Activated CD4-positive, alpha-beta T cell treated with anti-CD3 and anti-CD28 coated beads, Interleukin-2, amount 10 ng/mL, durations not matched to agents 24 days and 14 days (primary cell): Measurements from ENCODE around the gene CYP8B1. TPM values are rescaled to one million over a fixed set of nuclear protein-coding genes. Genes with fewer than 3 reads are reported as not detected.
A peak's percentile ranks its signal among the peaks of the same experiment; 100 is the strongest.
"Not testable (repeated sequence)": the region's sequence is repeated elsewhere in the genome, so short reads cannot be mapped to it uniquely, and the experiment has no call there.

ENCODE experiments used
- DNase-seq: peaks from one replicate; pipeline ENCODE4 v3.0.0; 2022
- H3K27ac Mint-ChIP-seq: one replicate; pipeline ENCODE4 v1.8.0; 2022; ENCODE audit warnings: mild to moderate bottlenecking, mixed read lengths
- H3K27me3 Mint-ChIP-seq: one replicate; pipeline ENCODE4 v1.8.0; 2022; ENCODE audit warnings: mixed read lengths
- H3K36me3 Mint-ChIP-seq: one replicate; pipeline ENCODE4 v1.8.0; 2022; ENCODE audit warnings: low read depth, mild to moderate bottlenecking, mixed read lengths
- H3K4me1 Mint-ChIP-seq: one replicate; pipeline ENCODE4 v1.8.0; 2021; ENCODE audit warnings: mixed read lengths
- H3K4me3 Mint-ChIP-seq: one replicate; pipeline ENCODE4 v1.8.0; 2022; ENCODE audit warnings: mild to moderate bottlenecking, moderate library complexity, mixed read lengths
- H3K9me3 Mint-ChIP-seq: one replicate; pipeline ENCODE4 v1.8.0; 2021; ENCODE audit warnings: mixed read lengths
- intact Hi-C: fragments of 100-400 bp; cut with micrococcal nuclease; formaldehyde crosslinking; loops from one replicate; pipeline ENCODE4 v1.15.1; 2023
- total RNA-seq: library from RNA; stranded (reverse); gene quantifications from 2 replicates; pipeline ENCODE4 v1.2.3, GENCODE V29; 2022

Gene CYP8B1
- total RNA-seq, 1 donor from 2014 or later = not detected

- no peak for DNase-seq
- peaks cover 6% of the 10 kb centered on the region for H3K27me3 Mint-ChIP-seq
- no peak overlapping the region for H3K27ac Mint-ChIP-seq
- H3K36me3 Mint-ChIP-seq = no peaks in the 10 kb centered on the region
- no peak overlapping the region for H3K4me3 Mint-ChIP-seq
- intact Hi-C loops = no loop called here
- H3K4me1 Mint-ChIP-seq = peaks cover 4% of the 10 kb centered on the region
- peaks cover 4% of the 10 kb centered on the region for H3K9me3 Mint-ChIP-seq
Observed at GRCh38 chr3:42895580-42895868, 19.8 kb upstream of the CYP8B1 start.

GRCh38 chr3:42894698-42895579 is 19.3 kb upstream of the CYP8B1 start:
- peaks cover 8% of the 10 kb centered on the region for H3K27me3 Mint-ChIP-seq
- no peak for DNase-seq
- no peak overlapping the region for H3K4me3 Mint-ChIP-seq
- peaks cover 4% of the 10 kb centered on the region for H3K4me1 Mint-ChIP-seq
- intact Hi-C loops = no loop called here
- H3K9me3 Mint-ChIP-seq = peaks cover 4% of the 10 kb centered on the region
- no peaks in the 10 kb centered on the region for H3K36me3 Mint-ChIP-seq
- no peak overlapping the region for H3K27ac Mint-ChIP-seq

- Mint-ChIP-seq H3K36me3 (no peaks in the 10 kb centered on the region), H3K27me3 (peaks cover 13% of the 10 kb centered on the region), H3K4me3 (no peak overlapping the region), H3K27ac (no peak overlapping the region), H3K9me3 (peaks cover 4% of the 10 kb centered on the region), H3K4me1 (peaks cover 4% of the 10 kb centered on the region)
- intact Hi-C loops = no loop called here
- no peak for DNase-seq
Observed at GRCh38 chr3:42892807-42893206, 17.1 kb upstream of the CYP8B1 start.

GRCh38 chr3:42892169-42892568 is 16.5 kb upstream of the CYP8B1 start:
- Mint-ChIP-seq H3K4me1 (peaks cover 4% of the 10 kb centered on the region), H3K36me3 (no peaks in the 10 kb centered on the region), H3K9me3 (no peaks in the 10 kb centered on the region), H3K27me3 (peaks cover 15% of the 10 kb centered on the region), H3K27ac (no peak overlapping the region), H3K4me3 (no peak overlapping the region)
- intact Hi-C loops = no loop called here
- no peak for DNase-seq

- Mint-ChIP-seq H3K4me3 (no peak overlapping the region), H3K9me3 (no peaks in the 10 kb centered on the region), H3K27me3 (peaks cover 17% of the 10 kb centered on the region), H3K36me3 (no peaks in the 10 kb centered on the region), H3K4me1 (peaks cover 4% of the 10 kb centered on the region), H3K27ac (no peak overlapping the region)
- intact Hi-C loops = no loop called here
- no peak for DNase-seq
Observed at GRCh38 chr3:42891042-42891441, 15.4 kb upstream of the CYP8B1 start.

GRCh38 chr3:42887084-42887483 is 11.4 kb upstream of the CYP8B1 start:
- no peak overlapping the region for H3K4me3 Mint-ChIP-seq
- intact Hi-C loops = no loop called here
- H3K9me3 Mint-ChIP-seq = no peaks in the 10 kb centered on the region
- no peaks in the 10 kb centered on the region for H3K36me3 Mint-ChIP-seq
- H3K27ac Mint-ChIP-seq = no peak overlapping the region
- H3K27me3 Mint-ChIP-seq = peaks cover 16% of the 10 kb centered on the region
- no peak for DNase-seq
- H3K4me1 Mint-ChIP-seq = peaks cover 2% of the 10 kb centered on the region

GRCh38 chr3:42886294-42886822 is 10.7 kb upstream of the CYP8B1 start:
- no peaks in the 10 kb centered on the region for H3K36me3 Mint-ChIP-seq
- no peak overlapping the region for H3K27ac Mint-ChIP-seq
- intact Hi-C loops = no loop called here
- H3K9me3 Mint-ChIP-seq = no peaks in the 10 kb centered on the region
- no peak for DNase-seq
- H3K27me3 Mint-ChIP-seq = peaks cover 12% of the 10 kb centered on the region
- H3K4me1 Mint-ChIP-seq = peaks cover 4% of the 10 kb centered on the region
- H3K4me3 Mint-ChIP-seq = no peak overlapping the region

- peaks cover 11% of the 10 kb centered on the region for H3K4me1 Mint-ChIP-seq
- H3K9me3 Mint-ChIP-seq = no peaks in the 10 kb centered on the region
- H3K27me3 Mint-ChIP-seq = peaks cover 14% of the 10 kb centered on the region
- no peak overlapping the region for H3K27ac Mint-ChIP-seq
- no peak for DNase-seq
- no peak overlapping the region for H3K4me3 Mint-ChIP-seq
- no peaks in the 10 kb centered on the region for H3K36me3 Mint-ChIP-seq
- intact Hi-C loops = no loop called here
Observed at GRCh38 chr3:42884324-42884723, 8.6 kb upstream of the CYP8B1 start.

- intact Hi-C loops, H3K4me3 Mint-ChIP-seq, DNase-seq, H3K9me3 Mint-ChIP-seq, H3K27ac Mint-ChIP-seq, H3K36me3 Mint-ChIP-seq: not testable (repeated sequence)
- Mint-ChIP-seq H3K27me3 (peaks cover 11% of the 10 kb centered on the region), H3K4me1 (peaks cover 11% of the 10 kb centered on the region)
Observed at GRCh38 chr3:42883251-42883930, 7.7 kb upstream of the CYP8B1 start.

- peaks cover 12% of the 10 kb centered on the region for H3K27me3 Mint-ChIP-seq
- no peaks in the 10 kb centered on the region for H3K36me3 Mint-ChIP-seq
- no peaks in the 10 kb centered on the region for H3K9me3 Mint-ChIP-seq
- intact Hi-C loops = loop anchor here (1.0 to 2.0 kb wide), 3 partner anchors 50 to 242 kb away; no protein-coding TSS in a partner anchor
- peak overlapping the region; percentile 85 for H3K27ac Mint-ChIP-seq
- H3K4me3 Mint-ChIP-seq = peak overlapping the region; percentile 87
- peak; percentile 96 for DNase-seq
- peaks cover 11% of the 10 kb centered on the region for H3K4me1 Mint-ChIP-seq
Observed at GRCh38 chr3:42880601-42881451, 5.1 kb upstream of the CYP8B1 start.

- no peak overlapping the region for H3K27ac Mint-ChIP-seq
- no peaks in the 10 kb centered on the region for H3K36me3 Mint-ChIP-seq
- H3K4me3 Mint-ChIP-seq = peak overlapping the region; percentile 87
- DNase-seq = no peak
- H3K27me3 Mint-ChIP-seq = peaks cover 12% of the 10 kb centered on the region
- intact Hi-C loops = loop anchor here (2.0 kb wide), 1 partner anchor 241 kb away; no protein-coding TSS in a partner anchor
- H3K9me3 Mint-ChIP-seq = no peaks in the 10 kb centered on the region
- H3K4me1 Mint-ChIP-seq = peaks cover 11% of the 10 kb centered on the region
Observed at GRCh38 chr3:42880183-42880582, 4.5 kb upstream of the CYP8B1 start.

- H3K27me3 Mint-ChIP-seq = peaks cover 11% of the 10 kb centered on the region
- intact Hi-C loops = no loop called here
- H3K36me3 Mint-ChIP-seq = no peaks in the 10 kb centered on the region
- no peak overlapping the region for H3K4me3 Mint-ChIP-seq
- no peak for DNase-seq
- no peaks in the 10 kb centered on the region for H3K9me3 Mint-ChIP-seq
- no peak overlapping the region for H3K27ac Mint-ChIP-seq
- peaks cover 11% of the 10 kb centered on the region for H3K4me1 Mint-ChIP-seq
Observed at GRCh38 chr3:42877881-42878280, 2.2 kb upstream of the CYP8B1 start.

- H3K36me3 Mint-ChIP-seq = no peaks in the 10 kb centered on the region
- intact Hi-C loops = no loop called here
- H3K27ac Mint-ChIP-seq = no peak overlapping the region
- H3K4me1 Mint-ChIP-seq = peaks cover 11% of the 10 kb centered on the region
- H3K27me3 Mint-ChIP-seq = peaks cover 11% of the 10 kb centered on the region
- no peak overlapping the region for H3K4me3 Mint-ChIP-seq
- no peak for DNase-seq
- H3K9me3 Mint-ChIP-seq = no peaks in the 10 kb centered on the region
Observed at GRCh38 chr3:42876940-42877720, 1.5 kb upstream of the CYP8B1 start.
